Esophagus squamous epithelium (tissue), 5 donors: Measurements from ENCODE around the gene USP37. TPM values are rescaled to one million over a fixed set of nuclear protein-coding genes. Genes with fewer than 3 reads are reported as not detected.
A peak's percentile ranks its signal among the peaks of the same experiment; 100 is the strongest.

Experiments used
- DNase-seq: peaks from one replicate; lab custom pipeline; 2025; lab: John Stamatoyannopoulos, UW
- H3K27ac ChIP-seq, 4 donors: fragments of 200-600 bp; sonication (generic); one replicate each; pipeline ENCODE4 v1.5.1; 2016 to 2019; ENCODE audit warnings: mild to moderate bottlenecking in 1 of 4
- H3K27me3 ChIP-seq, 4 donors: fragments of 200-600 bp; sonication (generic); 1 replicate in 3 of 4; 2 replicates in 1 of 4; pipeline versions ENCODE4 v1.5.1 to v1.6.0; 2017 to 2021; ENCODE audit warnings: antibody characterized with exemption in 1 of 4
- H3K36me3 ChIP-seq, 3 donors: fragments of 200-600 bp; sonication (generic); one replicate each; pipeline ENCODE4 v1.5.1; 2016 to 2019
- H3K4me1 ChIP-seq, 3 donors: fragments of 200-600 bp; sonication (generic); one replicate each; pipeline ENCODE4 v1.5.1; 2017 to 2019
- H3K4me3 ChIP-seq, 4 donors: fragments of 200-600 bp; sonication (generic); 1 replicate in 3 of 4; 2 replicates in 1 of 4; pipeline ENCODE4 v1.5.1; 2016 to 2019; ENCODE audit warnings: mild to moderate bottlenecking in 2 of 4, moderate library complexity in 1 of 4
- H3K9me3 ChIP-seq, 3 donors: fragments of 200-600 bp; sonication (generic); one replicate each; pipeline ENCODE4 v1.5.1; 2016 to 2019
- POLR2A ChIP-seq, 4 donors: fragments of 450-650 bp; IDR thresholded peaks; one replicate each; pipeline ENCODE4 v1.6.1; 2017; ENCODE audit warnings: antibody characterized with exemption in 4 of 4, mild to moderate bottlenecking in 4 of 4, moderate library complexity in 3 of 4
- WGBS, 2 donors: methylation state at CpG; one replicate each; pipeline ENCODE4 v1.1.5; 2018; 5-methylcytosine and 5-hydroxymethylcytosine counted together
- intact Hi-C: fragments of 100-400 bp; cut with DNase I; formaldehyde crosslinking; loops from one replicate; pipeline ENCODE4 v1.15.0; 2022
- total RNA-seq, 4 donors: library from RNA; depleted of rRNA; stranded (reverse); fragments of >200 nt; gene quantifications; one replicate each; pipeline ENCODE4 v1.1.0, GENCODE V29; 2016
- TF ChIP-seq, protein P1 (sequence below), 6 experiments: fragments of 450-650 bp in 4 of 6; fragments of 200-600 bp in 2 of 6; sonication (generic) in 2 of 6; IDR thresholded peaks; one replicate each; pipeline ENCODE4 v1.5.1; 2016 to 2019; ENCODE audit warnings: antibody characterized with exemption in 6 of 6, mild to moderate bottlenecking in 4 of 6, moderate library complexity in 4 of 6
- donor health status: DM: yes; HTN: yes; CAD: no.

Gene USP37
- total RNA-seq, 4 donors from 2014 or later, result 6.0 to 10.9 (median 7.8) TPM

DNA sequence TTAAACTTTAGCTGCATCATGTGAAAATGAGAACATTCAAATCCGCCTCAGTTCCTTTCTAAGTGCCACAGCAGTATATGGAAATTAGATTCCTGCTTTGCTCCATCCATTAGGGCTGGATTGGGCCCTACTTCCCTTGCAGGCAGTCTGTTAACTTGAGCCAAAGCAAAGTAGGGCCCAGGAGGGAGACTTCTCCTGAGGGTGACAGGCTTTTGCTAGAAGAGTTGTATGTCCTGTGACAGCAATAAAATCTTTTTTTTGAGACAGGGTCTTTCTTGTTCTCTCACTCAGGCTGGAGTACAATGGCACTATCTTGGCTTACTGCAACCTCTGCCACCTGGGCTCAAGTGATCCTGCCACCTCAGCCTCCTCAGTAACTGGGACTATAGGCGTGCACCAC is 121.1 kb downstream of the USP37 start:
- DNase-seq, result no peak
- WGBS, 2 donors, result 96 to 100% methylated on average over 2 of the region's 2 CpGs
- Histone ChIP-seq H3K9me3 (no peaks in the 10 kb centered on the region), H3K27me3 (no peaks in the 10 kb centered on the region), H3K27ac (no peak overlapping the region), H3K4me3 (no peak overlapping the region), H3K36me3 (peaks cover 0 to 50% (median 0%) of the 10 kb centered on the region in 3 donors), H3K4me1 (peaks cover 6 to 23% (median 13%) of the 10 kb centered on the region in 3 donors)
- intact Hi-C loops, result no loop called here
- no peak for TF ChIP-seq POLR2A (IDR thresholded peaks at IDR 0.05)
- TF ChIP-seq, protein P1, sequence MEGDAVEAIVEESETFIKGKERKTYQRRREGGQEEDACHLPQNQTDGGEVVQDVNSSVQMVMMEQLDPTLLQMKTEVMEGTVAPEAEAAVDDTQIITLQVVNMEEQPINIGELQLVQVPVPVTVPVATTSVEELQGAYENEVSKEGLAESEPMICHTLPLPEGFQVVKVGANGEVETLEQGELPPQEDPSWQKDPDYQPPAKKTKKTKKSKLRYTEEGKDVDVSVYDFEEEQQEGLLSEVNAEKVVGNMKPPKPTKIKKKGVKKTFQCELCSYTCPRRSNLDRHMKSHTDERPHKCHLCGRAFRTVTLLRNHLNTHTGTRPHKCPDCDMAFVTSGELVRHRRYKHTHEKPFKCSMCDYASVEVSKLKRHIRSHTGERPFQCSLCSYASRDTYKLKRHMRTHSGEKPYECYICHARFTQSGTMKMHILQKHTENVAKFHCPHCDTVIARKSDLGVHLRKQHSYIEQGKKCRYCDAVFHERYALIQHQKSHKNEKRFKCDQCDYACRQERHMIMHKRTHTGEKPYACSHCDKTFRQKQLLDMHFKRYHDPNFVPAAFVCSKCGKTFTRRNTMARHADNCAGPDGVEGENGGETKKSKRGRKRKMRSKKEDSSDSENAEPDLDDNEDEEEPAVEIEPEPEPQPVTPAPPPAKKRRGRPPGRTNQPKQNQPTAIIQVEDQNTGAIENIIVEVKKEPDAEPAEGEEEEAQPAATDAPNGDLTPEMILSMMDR (IDR thresholded peaks at IDR 0.05), result no peak

GRCh38 chr2:218446547-218446946 is 121.6 kb downstream of the USP37 start:
- H3K9me3 ChIP-seq, result no peaks in the 10 kb centered on the region
- no peaks in the 10 kb centered on the region for H3K27me3 ChIP-seq
- intact Hi-C loops, result no loop called here
- peaks cover 0 to 48% (median 0%) of the 10 kb centered on the region in 3 donors for H3K36me3 ChIP-seq
- H3K27ac ChIP-seq, result no peak overlapping the region
- DNase-seq, result no peak
- TF ChIP-seq, protein P1 (IDR thresholded peaks at IDR 0.05), result no peak
- no peak for TF ChIP-seq POLR2A (IDR thresholded peaks at IDR 0.05)
- WGBS, 2 donors, result 97 to 100% methylated on average over 4 to 6 of the region's 6 CpGs
- peaks cover 6 to 23% (median 13%) of the 10 kb centered on the region in 3 donors for H3K4me1 ChIP-seq
- H3K4me3 ChIP-seq, result no peak overlapping the region

DNA sequence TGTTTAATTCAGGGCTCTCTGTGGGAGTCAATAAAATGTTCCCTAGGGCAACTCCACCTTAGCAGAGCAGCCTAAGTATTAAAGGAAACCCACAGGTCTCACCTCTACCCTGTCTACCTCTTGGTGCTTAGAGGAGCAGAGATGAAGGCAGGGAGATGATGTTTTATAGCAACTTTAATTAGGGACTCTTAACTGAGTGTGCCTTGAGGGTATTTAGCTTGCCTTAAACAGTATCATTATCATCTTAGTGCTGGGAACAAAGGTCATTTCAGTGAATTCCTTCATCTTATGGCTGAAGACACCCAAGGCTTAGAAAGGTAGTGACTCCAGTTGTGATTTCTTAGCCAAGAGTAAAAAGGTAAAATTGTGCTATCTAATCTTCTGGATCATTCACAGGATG is 122.5 kb downstream of the USP37 start:
- H3K36me3 ChIP-seq, result peaks cover 0 to 48% (median 0%) of the 10 kb centered on the region in 3 donors
- TF ChIP-seq, protein P1 (IDR thresholded peaks at IDR 0.05), result no peak
- TF ChIP-seq POLR2A (IDR thresholded peaks at IDR 0.05), result no peak
- H3K27ac ChIP-seq, result no peak overlapping the region
- no peak overlapping the region for H3K4me3 ChIP-seq
- H3K9me3 ChIP-seq, result no peaks in the 10 kb centered on the region
- peaks cover 6 to 22% (median 13%) of the 10 kb centered on the region in 3 donors for H3K4me1 ChIP-seq
- H3K27me3 ChIP-seq, result no peaks in the 10 kb centered on the region
- DNase-seq, result no peak
- intact Hi-C loops, result no loop called here

GRCh38 chr2:218444692-218445357 is 123.3 kb downstream of the USP37 start:
- TF ChIP-seq, protein P1 (IDR thresholded peaks at IDR 0.05), result no peak
- TF ChIP-seq POLR2A (IDR thresholded peaks at IDR 0.05), result no peak
- H3K36me3 ChIP-seq, result peaks cover 0 to 47% (median 0%) of the 10 kb centered on the region in 3 donors
- no peaks in the 10 kb centered on the region for H3K27me3 ChIP-seq
- WGBS, 2 donors, result 96 to 100% methylated on average over 2 to 7 of the region's 7 CpGs
- intact Hi-C loops, result no loop called here
- H3K4me3 ChIP-seq, result no peak overlapping the region
- DNase-seq, result no peak
- H3K9me3 ChIP-seq, result no peaks in the 10 kb centered on the region
- H3K27ac ChIP-seq, result no peak overlapping the region
- peaks cover 6 to 16% (median 13%) of the 10 kb centered on the region in 3 donors for H3K4me1 ChIP-seq

GRCh38 chr2:218438596-218438995 is 129.6 kb downstream of the USP37 start:
- H3K27me3 ChIP-seq, result no peaks in the 10 kb centered on the region
- 73 to 89% methylated on average over 4 of the region's 4 CpGs for WGBS, 2 donors
- intact Hi-C loops, result no loop called here
- no peak for TF ChIP-seq POLR2A (IDR thresholded peaks at IDR 0.05)
- TF ChIP-seq, protein P1 (IDR thresholded peaks at IDR 0.05), result no peak
- no peaks in the 10 kb centered on the region for H3K9me3 ChIP-seq
- no peaks in the 10 kb centered on the region for H3K36me3 ChIP-seq
- H3K4me3 ChIP-seq, result no peak overlapping the region
- no peak for DNase-seq
- peak overlapping the region in 1 of 4 donors; percentile 14 for H3K27ac ChIP-seq
- H3K4me1 ChIP-seq, result peaks cover 0 to 5% (median 4%) of the 10 kb centered on the region in 3 donors
